Ishikawa (cell line): ENCODE data around the gene PTPRD.

Experiments used
- CEBPB ChIP-seq: IDR thresholded peaks from 2 replicates; pipeline ENCODE4 v1.6.1; 2012
- CREB1 ChIP-seq: IDR thresholded peaks from 2 replicates; pipeline ENCODE4 v1.6.1; 2012; ENCODE audit warnings: low read depth
- EGR1 ChIP-seq: IDR thresholded peaks from 2 replicates; pipeline ENCODE4 v1.6.1; 2012
- EP300 ChIP-seq: IDR thresholded peaks from 2 replicates; pipeline ENCODE4 v1.6.1; 2012; ENCODE audit warnings: borderline replicate concordance
- FOXM1 ChIP-seq: IDR thresholded peaks from 2 replicates; pipeline ENCODE4 v1.6.1; 2012; ENCODE audit warnings: low read depth, borderline replicate concordance
- NFIC ChIP-seq: IDR thresholded peaks from 2 replicates; pipeline ENCODE4 v1.6.1; 2012
- RAD21 ChIP-seq: IDR thresholded peaks from 2 replicates; pipeline ENCODE4 v1.6.1; 2012; ENCODE audit warnings: low read depth
- TAF1 ChIP-seq: IDR thresholded peaks from 2 replicates; pipeline ENCODE4 v1.6.1; 2012; ENCODE audit warnings: low read depth, mild to moderate bottlenecking
- TCF12 ChIP-seq: IDR thresholded peaks from 2 replicates; pipeline ENCODE4 v1.6.1; 2012; ENCODE audit warnings: low read depth
- YY1 ChIP-seq: IDR thresholded peaks from 2 replicates; pipeline ENCODE4 v1.6.1; 2012; ENCODE audit warnings: low read depth
- ZBTB7A ChIP-seq: IDR thresholded peaks from 2 replicates; pipeline ENCODE4 v1.6.1; 2012; ENCODE audit warnings: low read depth
- TF ChIP-seq, protein P1 (sequence below): IDR thresholded peaks from 2 replicates; pipeline ENCODE4 v1.6.1; 2012; ENCODE audit warnings: low read depth, mild to moderate bottlenecking

DNA sequence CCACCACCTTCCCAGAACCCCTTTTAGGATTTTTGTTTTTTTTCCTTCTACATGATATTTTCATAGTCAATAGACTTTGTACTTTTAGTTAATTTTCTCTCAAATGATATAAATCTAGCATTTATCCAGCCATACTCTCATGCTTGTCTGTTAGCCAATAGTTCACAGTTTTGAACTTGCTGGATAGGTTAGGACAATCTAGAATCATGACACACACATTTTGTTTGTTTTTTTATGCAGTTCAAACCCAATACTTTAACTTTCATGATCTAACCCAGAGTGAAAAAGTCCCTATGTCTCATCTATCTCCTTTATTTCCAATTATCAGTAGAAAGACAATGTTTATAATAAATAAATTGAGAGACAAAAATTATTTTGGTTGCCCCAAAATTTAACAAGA lies 2303.5 kb downstream of the PTPRD start:
- TF ChIP-seq TAF1 = no peak
- TF ChIP-seq CEBPB = no peak
- TF ChIP-seq RAD21 = no peak
- no peak for TF ChIP-seq EGR1
- no peak for TF ChIP-seq CREB1
- no peak for TF ChIP-seq EP300
- no peak for TF ChIP-seq FOXM1
- no peak for TF ChIP-seq ZBTB7A
- TF ChIP-seq, protein P1, sequence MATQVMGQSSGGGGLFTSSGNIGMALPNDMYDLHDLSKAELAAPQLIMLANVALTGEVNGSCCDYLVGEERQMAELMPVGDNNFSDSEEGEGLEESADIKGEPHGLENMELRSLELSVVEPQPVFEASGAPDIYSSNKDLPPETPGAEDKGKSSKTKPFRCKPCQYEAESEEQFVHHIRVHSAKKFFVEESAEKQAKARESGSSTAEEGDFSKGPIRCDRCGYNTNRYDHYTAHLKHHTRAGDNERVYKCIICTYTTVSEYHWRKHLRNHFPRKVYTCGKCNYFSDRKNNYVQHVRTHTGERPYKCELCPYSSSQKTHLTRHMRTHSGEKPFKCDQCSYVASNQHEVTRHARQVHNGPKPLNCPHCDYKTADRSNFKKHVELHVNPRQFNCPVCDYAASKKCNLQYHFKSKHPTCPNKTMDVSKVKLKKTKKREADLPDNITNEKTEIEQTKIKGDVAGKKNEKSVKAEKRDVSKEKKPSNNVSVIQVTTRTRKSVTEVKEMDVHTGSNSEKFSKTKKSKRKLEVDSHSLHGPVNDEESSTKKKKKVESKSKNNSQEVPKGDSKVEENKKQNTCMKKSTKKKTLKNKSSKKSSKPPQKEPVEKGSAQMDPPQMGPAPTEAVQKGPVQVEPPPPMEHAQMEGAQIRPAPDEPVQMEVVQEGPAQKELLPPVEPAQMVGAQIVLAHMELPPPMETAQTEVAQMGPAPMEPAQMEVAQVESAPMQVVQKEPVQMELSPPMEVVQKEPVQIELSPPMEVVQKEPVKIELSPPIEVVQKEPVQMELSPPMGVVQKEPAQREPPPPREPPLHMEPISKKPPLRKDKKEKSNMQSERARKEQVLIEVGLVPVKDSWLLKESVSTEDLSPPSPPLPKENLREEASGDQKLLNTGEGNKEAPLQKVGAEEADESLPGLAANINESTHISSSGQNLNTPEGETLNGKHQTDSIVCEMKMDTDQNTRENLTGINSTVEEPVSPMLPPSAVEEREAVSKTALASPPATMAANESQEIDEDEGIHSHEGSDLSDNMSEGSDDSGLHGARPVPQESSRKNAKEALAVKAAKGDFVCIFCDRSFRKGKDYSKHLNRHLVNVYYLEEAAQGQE = no peak
- TF ChIP-seq YY1 = no peak
- no peak for TF ChIP-seq TCF12
- no peak for TF ChIP-seq NFIC
